Immature natural killer cell (primary cell): ENCODE results near the gene AMN1. TPM values are rescaled to one million over a fixed set of nuclear protein-coding genes. Genes with fewer than 3 reads are reported as not detected.
"Not testable (repeated sequence)": the region's sequence is repeated elsewhere in the genome, so short reads cannot be mapped to it uniquely, and the experiment has no call there.

Source experiments
- DNase-seq, 3 donors: peaks; one replicate each; pipeline ENCODE4 v3.0.0; 2022; ENCODE audit warnings: mixed read lengths in 1 of 3
- H3K27ac Mint-ChIP-seq, 6 donors: one replicate each; pipeline ENCODE4 v1.8.0; 2020; ENCODE audit warnings: mixed read lengths in 6 of 6, mild to moderate bottlenecking in 5 of 6, inconsistent platforms in 4 of 6, moderate library complexity in 3 of 6
- H3K27me3 Mint-ChIP-seq, 3 donors: one replicate each; pipeline ENCODE4 v1.8.0; 2020 to 2021; ENCODE audit warnings: low read depth in 3 of 3, mild to moderate bottlenecking in 3 of 3, mixed read lengths in 3 of 3, moderate library complexity in 3 of 3, inconsistent platforms in 1 of 3
- H3K36me3 Mint-ChIP-seq, 3 donors: one replicate each; pipeline ENCODE4 v1.8.0; 2020; ENCODE audit warnings: mixed read lengths in 3 of 3, inconsistent platforms in 2 of 3, mild to moderate bottlenecking in 2 of 3
- H3K4me1 Mint-ChIP-seq, 2 donors: one replicate each; pipeline ENCODE4 v1.8.0; 2020; ENCODE audit warnings: inconsistent platforms in 2 of 2, mild to moderate bottlenecking in 2 of 2, mixed read lengths in 2 of 2, moderate library complexity in 1 of 2
- H3K4me3 Mint-ChIP-seq, 5 donors: one replicate each; pipeline ENCODE4 v1.8.0; 2020; ENCODE audit warnings: mild to moderate bottlenecking in 5 of 5, mixed read lengths in 5 of 5, inconsistent platforms in 3 of 5, moderate library complexity in 3 of 5
- H3K9me3 Mint-ChIP-seq, 6 donors: one replicate each; pipeline ENCODE4 v1.8.0; 2020; ENCODE audit warnings: mild to moderate bottlenecking in 6 of 6, mixed read lengths in 6 of 6, inconsistent platforms in 4 of 6, moderate library complexity in 3 of 6
- polyA plus RNA-seq, 3 donors: library from polyadenylated mRNA; unstranded; fragments of 300-500 nt; fragmentation: Illumina TruSeq; gene quantifications; one replicate each; pipeline ENCODE4 v1.2.3, GENCODE V29; 2021

Gene AMN1
- 10 to 100 TPM in 1 of 3 donors, 1 to 10 TPM in 2; 5.5 to 20.5 (median 9.9) TPM for polyA plus RNA-seq

DNA sequence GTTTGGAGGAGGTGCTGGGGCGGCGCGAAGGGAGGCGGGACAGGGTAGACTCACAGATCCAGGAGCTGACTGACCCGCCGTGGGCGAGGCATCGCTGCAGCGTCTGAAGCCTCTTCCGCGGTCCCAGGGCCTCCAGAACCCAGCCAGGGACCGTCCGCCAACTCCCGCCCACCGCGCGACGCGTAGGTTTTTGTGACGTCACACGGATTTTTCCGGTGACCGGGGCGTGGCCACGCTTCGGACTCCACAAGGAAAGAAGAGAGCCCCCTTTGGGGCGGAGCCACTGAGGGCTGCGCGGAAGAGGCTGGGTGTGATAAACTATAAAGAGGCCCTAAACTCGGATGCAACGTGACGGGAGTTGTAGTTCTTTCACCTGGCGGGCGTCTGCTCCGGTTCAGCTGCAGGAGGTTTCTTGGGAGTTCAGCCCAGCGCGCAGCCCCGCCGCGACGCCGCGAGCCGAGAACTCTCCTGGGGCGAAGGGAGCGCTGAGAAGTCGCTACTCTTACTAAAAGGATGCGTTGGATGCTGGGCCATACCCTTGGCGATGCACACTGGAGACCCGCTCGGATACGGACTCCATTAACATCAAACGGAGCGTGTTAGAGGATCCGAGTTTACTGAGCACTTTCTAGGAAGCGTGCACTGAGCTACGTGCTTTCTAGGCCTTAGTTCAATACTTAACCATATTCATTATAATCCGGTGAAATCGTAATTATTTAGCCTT is at the start of gene AMN1:
Gene AMN1, minus strand, starts transcription at position 105 of the 724 bp plus-strand sequence. Its CDS starts 13 bp downstream, at position 92.
- Mint-ChIP-seq H3K4me3 (peak within 1 kb of the TSS; percentile 96 to 100 (median 99)), H3K4me1 (peaks cover 52 to 66% of the 10 kb centered on the region in 2 donors), H3K9me3 (peaks cover 0 to 10% (median 0%) of the 10 kb centered on the region in 6 donors), H3K27ac (peak within 1 kb of the TSS; percentile 96 to 99 (median 98)), H3K36me3 (peaks cover 3 to 15% (median 3%) of the 10 kb centered on the region in 3 donors), H3K27me3 (peaks cover 13 to 16% (median 15%) of the 10 kb centered on the region in 3 donors)
- peak; percentile 99 to 100 (median 99) for DNase-seq

DNA sequence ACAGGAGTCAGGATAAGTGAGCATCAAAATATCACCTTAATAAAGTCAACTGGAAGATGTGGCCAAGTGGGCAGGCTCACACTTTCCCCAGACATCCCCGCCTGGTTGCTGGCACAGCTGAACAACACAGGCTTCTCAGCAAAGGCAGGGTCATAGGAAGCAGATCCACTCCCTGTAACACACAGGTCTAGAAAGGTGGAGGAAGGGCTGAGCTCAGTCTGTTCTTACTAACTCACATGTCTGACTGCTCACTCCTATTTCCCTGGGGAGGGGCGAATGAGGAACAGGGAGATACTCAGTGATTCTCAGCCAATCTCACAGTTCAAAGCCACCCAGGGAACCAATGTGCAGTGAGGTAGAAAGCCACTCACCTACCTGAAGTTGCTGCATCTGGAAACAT is 45.0 kb upstream of the AMN1 start:
- H3K9me3 Mint-ChIP-seq: no peaks in the 10 kb centered on the region
- H3K4me3 Mint-ChIP-seq: no peak overlapping the region
- no peak for DNase-seq
- no peaks in the 10 kb centered on the region for H3K27me3 Mint-ChIP-seq
- H3K27ac Mint-ChIP-seq: peak overlapping the region in 2 of 6 donors; percentile 6 to 10
- peaks cover 5 to 9% of the 10 kb centered on the region in 2 donors for H3K4me1 Mint-ChIP-seq
- no peaks in the 10 kb centered on the region for H3K36me3 Mint-ChIP-seq

DNA sequence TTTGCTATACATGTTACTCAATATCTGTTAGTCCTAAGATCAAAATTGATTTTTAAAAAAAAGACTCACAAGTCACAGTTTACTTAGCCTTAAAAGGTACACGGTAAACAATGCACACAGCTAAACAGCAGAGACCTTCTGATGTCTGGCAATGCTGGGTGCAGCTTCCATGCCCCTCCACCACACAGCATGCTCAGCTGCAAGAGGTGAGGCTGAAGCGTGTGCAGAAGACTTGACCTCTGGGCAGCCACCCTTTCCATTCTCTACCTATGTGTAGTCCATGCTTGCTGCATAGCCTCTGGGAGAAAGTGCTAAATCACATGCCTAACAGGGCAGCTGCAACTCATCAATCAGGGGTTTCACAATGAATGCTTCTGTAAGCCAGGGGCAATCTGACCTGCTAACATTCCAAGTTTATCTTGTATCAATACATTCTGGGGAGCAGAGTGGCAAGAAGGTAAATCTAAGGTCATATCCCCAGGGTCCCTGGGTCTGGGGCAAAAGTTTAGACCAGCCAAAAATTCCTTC is 44.5 kb upstream of the AMN1 start:
- H3K4me3 Mint-ChIP-seq: no peak overlapping the region
- no peak for DNase-seq
- no peaks in the 10 kb centered on the region for H3K27me3 Mint-ChIP-seq
- H3K36me3 Mint-ChIP-seq: no peaks in the 10 kb centered on the region
- peaks cover 5 to 9% of the 10 kb centered on the region in 2 donors for H3K4me1 Mint-ChIP-seq
- H3K9me3 Mint-ChIP-seq: no peaks in the 10 kb centered on the region
- H3K27ac Mint-ChIP-seq: peak overlapping the region in 1 of 6 donors; percentile 24

DNA sequence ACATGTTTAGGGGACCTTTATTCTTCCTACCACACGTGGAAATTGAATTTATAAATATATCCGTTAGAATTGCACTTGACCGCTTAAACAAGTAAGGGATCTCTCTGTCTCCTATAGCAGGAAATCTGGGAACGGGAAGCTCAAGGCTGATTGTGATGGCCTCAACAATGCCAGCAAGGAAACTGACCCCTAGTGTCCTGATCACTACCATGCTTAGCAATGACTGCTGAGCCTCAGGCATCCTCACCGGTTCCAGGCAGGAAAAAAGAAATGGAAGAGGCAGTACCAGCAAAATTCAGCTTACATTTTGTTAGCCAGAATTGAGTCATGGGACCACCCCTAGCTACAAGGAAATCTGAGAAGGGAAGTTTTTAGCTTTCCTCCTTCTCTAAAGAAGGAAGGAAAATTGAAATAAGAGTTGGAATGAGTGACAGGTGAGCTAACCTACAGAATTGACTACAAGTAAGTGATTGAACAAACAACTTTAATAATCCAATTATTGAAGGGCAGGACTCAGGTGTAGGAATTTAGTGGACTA is 43.9 kb upstream of the AMN1 start:
- H3K27ac Mint-ChIP-seq: peak overlapping the region in 1 of 6 donors; percentile 24
- DNase-seq: no peak

GRCh38 chr12:31772186-31772585 is 43.4 kb upstream of the AMN1 start:
- H3K27me3 Mint-ChIP-seq: no peaks in the 10 kb centered on the region
- H3K4me3 Mint-ChIP-seq: no peak overlapping the region
- no peaks in the 10 kb centered on the region for H3K9me3 Mint-ChIP-seq
- DNase-seq: no peak
- peak overlapping the region in 1 of 6 donors; percentile 65 for H3K27ac Mint-ChIP-seq
- H3K36me3 Mint-ChIP-seq: no peaks in the 10 kb centered on the region
- peaks cover 6 to 17% of the 10 kb centered on the region in 2 donors for H3K4me1 Mint-ChIP-seq

More for the DNA sequence above, 43.9 kb upstream of the AMN1 start:
- Mint-ChIP-seq H3K4me1 (peaks cover 6 to 14% of the 10 kb centered on the region in 2 donors), H3K36me3 (no peaks in the 10 kb centered on the region), H3K27me3 (no peaks in the 10 kb centered on the region), H3K4me3 (no peak overlapping the region), H3K9me3 (no peaks in the 10 kb centered on the region)

GRCh38 chr12:31768046-31768445 is 39.2 kb upstream of the AMN1 start:
- peaks cover 0 to 3% (median 0%) of the 10 kb centered on the region in 3 donors for H3K36me3 Mint-ChIP-seq
- H3K4me1 Mint-ChIP-seq: peaks cover 1 to 8% of the 10 kb centered on the region in 2 donors
- no peaks in the 10 kb centered on the region for H3K27me3 Mint-ChIP-seq
- H3K9me3 Mint-ChIP-seq: no peaks in the 10 kb centered on the region
- H3K4me3 Mint-ChIP-seq: no peak overlapping the region
- H3K27ac Mint-ChIP-seq: peak overlapping the region in 1 of 6 donors; percentile 7
- no peak for DNase-seq

DNA sequence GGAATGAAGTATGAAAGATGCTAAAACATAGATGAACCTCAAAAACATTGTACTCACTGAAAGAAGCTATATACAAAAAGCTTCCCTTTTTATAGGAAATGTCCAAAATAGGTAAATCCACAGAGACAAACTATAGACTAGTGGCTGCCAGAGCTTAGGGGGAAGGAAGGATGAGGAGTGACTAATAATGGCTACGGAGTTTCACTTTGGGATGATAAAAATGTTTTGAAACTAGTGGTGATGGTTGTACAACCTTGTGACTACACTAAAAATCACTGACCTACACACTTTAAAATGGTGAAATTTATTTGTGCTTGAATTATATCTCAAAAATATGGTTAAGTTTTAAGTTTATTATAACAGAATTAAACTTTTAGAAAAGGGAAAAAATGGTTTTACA is 37.1 kb upstream of the AMN1 start:
- no peaks in the 10 kb centered on the region for H3K27me3 Mint-ChIP-seq
- H3K4me3 Mint-ChIP-seq: no peak overlapping the region
- peaks cover 0 to 3% (median 0%) of the 10 kb centered on the region in 3 donors for H3K36me3 Mint-ChIP-seq
- no peak overlapping the region for H3K27ac Mint-ChIP-seq
- peaks cover 1 to 8% of the 10 kb centered on the region in 2 donors for H3K4me1 Mint-ChIP-seq
- no peaks in the 10 kb centered on the region for H3K9me3 Mint-ChIP-seq
- DNase-seq: no peak

GRCh38 chr12:31759632-31760459 is 31.0 kb upstream of the AMN1 start:
- DNase-seq: no peak
- peaks cover 0 to 3% (median 0%) of the 10 kb centered on the region in 3 donors for H3K36me3 Mint-ChIP-seq
- peak overlapping the region in 3 of 6 donors; percentile 5 to 46 (median 6) for H3K27ac Mint-ChIP-seq
- H3K27me3 Mint-ChIP-seq: no peaks in the 10 kb centered on the region
- no peak overlapping the region for H3K4me3 Mint-ChIP-seq
- no peaks in the 10 kb centered on the region for H3K4me1 Mint-ChIP-seq
- no peaks in the 10 kb centered on the region for H3K9me3 Mint-ChIP-seq

GRCh38 chr12:31758297-31758696 is 29.5 kb upstream of the AMN1 start:
- not testable (repeated sequence) for H3K4me1 Mint-ChIP-seq, H3K27ac Mint-ChIP-seq

DNA sequence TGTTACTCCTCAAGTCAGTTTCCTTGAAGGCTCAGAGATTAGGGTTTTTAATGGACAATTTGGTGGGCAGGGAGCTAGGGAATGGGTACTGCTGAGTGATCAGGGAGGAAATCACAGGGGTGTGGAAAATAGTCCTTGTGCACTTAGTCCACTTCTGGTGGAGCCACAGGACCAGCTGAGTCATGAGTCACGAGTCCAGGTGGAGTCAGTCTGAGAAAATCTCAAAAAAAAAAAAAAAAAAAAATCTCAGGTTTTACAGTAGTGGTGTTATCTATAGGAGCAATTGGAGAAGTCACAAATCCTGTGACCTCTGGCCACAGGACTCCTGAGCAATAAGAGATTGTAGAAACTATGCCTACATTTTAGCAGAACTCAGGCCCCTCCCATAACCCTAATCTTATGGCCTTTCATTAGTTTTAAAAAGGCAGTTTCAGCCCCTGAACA is 28.2 kb upstream of the AMN1 start:
- peak overlapping the region in 2 of 6 donors; percentile 28 to 47 for H3K27ac Mint-ChIP-seq
- peaks cover 3 to 12% of the 10 kb centered on the region in 2 donors for H3K4me1 Mint-ChIP-seq
- H3K9me3 Mint-ChIP-seq: no peaks in the 10 kb centered on the region
- no peak for DNase-seq
- no peak overlapping the region for H3K4me3 Mint-ChIP-seq
- peaks cover 0 to 6% (median 0%) of the 10 kb centered on the region in 3 donors for H3K36me3 Mint-ChIP-seq
- peaks cover 1 to 3% (median 2%) of the 10 kb centered on the region in 3 donors for H3K27me3 Mint-ChIP-seq

More at GRCh38 chr12:31758297-31758696, 29.5 kb upstream of the AMN1 start:
- not testable (repeated sequence) for H3K4me3 Mint-ChIP-seq, H3K9me3 Mint-ChIP-seq, H3K27me3 Mint-ChIP-seq, DNase-seq, H3K36me3 Mint-ChIP-seq

- Mint-ChIP-seq H3K9me3 (peaks cover 0 to 2% (median 0%) of the 10 kb centered on the region in 6 donors), H3K4me1 (peaks cover 18 to 45% of the 10 kb centered on the region in 2 donors), H3K36me3 (peaks cover 0 to 18% (median 5%) of the 10 kb centered on the region in 3 donors), H3K4me3 (peak overlapping the region in 3 of 5 donors; percentile 61 to 82 (median 80)), H3K27ac (peak overlapping the region in 4 of 6 donors; percentile 67 to 86 (median 85)), H3K27me3 (peaks cover 3 to 14% (median 7%) of the 10 kb centered on the region in 3 donors)
- DNase-seq: peak in 2 of 3 donors; percentile 55
Measured at GRCh38 chr12:31752450-31752849, 23.6 kb upstream of the AMN1 start.

GRCh38 chr12:31751085-31751484 is 22.3 kb upstream of the AMN1 start:
- H3K9me3 Mint-ChIP-seq: peaks cover 0 to 2% (median 0%) of the 10 kb centered on the region in 6 donors
- H3K4me3 Mint-ChIP-seq: peak overlapping the region in 3 of 5 donors; percentile 33 to 82 (median 75)
- DNase-seq: no peak
- peaks cover 18 to 55% of the 10 kb centered on the region in 2 donors for H3K4me1 Mint-ChIP-seq
- H3K27me3 Mint-ChIP-seq: peaks cover 3 to 14% (median 7%) of the 10 kb centered on the region in 3 donors
- peak overlapping the region in 4 of 6 donors; percentile 81 to 93 (median 85) for H3K27ac Mint-ChIP-seq
- H3K36me3 Mint-ChIP-seq: peaks cover 0 to 22% (median 5%) of the 10 kb centered on the region in 3 donors

DNA sequence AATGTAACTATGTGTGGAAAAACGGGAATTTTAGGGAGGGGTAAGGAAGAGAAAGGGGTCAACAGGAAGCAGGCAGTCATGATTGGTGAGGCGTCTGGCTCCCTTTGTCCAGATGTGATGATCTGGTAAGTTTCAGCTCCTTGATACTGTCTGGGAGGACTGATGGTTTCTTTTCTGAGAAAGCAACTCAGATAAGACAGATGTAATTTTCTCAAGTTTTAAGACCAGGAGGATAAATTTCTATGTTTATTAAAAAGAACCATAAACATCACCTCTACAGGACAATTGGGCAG is 21.9 kb upstream of the AMN1 start:
- Mint-ChIP-seq H3K4me3 (peak overlapping the region in 3 of 5 donors; percentile 33 to 75 (median 61)), H3K27ac (peak overlapping the region in 4 of 6 donors; percentile 81 to 93 (median 85)), H3K27me3 (peaks cover 3 to 14% (median 7%) of the 10 kb centered on the region in 3 donors), H3K36me3 (peaks cover 0 to 22% (median 5%) of the 10 kb centered on the region in 3 donors), H3K9me3 (peaks cover 0 to 2% (median 0%) of the 10 kb centered on the region in 6 donors), H3K4me1 (peaks cover 18 to 59% of the 10 kb centered on the region in 2 donors)
- no peak for DNase-seq
